Measurements from ENCODE around the gene PRKAR1B. TPM values are rescaled to one million over a fixed set of nuclear protein-coding genes. Genes with fewer than 3 reads are reported as not detected.

The PRKAR1B gene
- total RNA-seq, 1 experiment from 2014 or later, result 14.1 TPM

DNA sequence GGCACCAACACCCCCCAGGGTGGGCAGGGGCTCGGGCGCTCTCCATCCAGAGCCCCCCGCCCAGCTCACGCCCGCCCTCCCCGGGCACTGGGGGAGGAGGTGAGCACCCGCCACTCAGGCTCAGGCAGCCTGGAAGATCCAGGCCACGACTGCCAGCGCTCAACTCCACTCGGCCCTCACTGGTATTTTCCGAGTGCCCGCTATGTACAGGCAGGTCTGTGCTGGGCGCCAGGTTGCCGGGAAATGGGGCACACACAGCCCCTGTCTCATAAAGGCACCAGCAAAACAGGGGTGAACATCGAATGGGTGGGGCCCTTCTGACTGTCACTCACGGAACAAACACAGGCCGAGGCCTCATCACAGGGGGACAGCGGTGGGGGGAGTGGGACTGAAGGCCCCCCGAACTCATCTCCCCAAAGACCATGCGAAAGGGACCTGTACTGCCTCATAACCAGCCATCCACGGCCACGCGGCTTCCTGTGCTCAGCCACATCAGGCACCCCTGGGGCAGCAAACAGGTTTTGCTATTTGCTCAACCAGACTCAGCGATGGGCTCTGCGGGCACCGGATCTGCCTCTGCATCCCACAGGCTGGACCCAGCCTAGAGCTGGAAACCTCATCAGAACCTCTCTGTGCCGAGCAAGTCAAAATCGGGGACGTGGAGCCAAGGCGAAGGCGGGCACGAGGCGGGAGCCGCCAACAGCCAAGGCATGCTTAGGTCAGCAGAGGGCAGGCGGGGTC lies 99.2 kb downstream of the PRKAR1B start:
- H3K27ac ChIP-seq (ENCODE audit: low read depth, low read length), result no peak overlapping the region
- no peak overlapping the region for H3K9ac ChIP-seq (ENCODE audit: low read length)
- H3K79me2 ChIP-seq (ENCODE audit: insufficient read depth, low read length), result peaks cover 4% of the 10 kb centered on the region; the same call in 1 of the 2 replicates
- no peaks in the 10 kb centered on the region for H3K4me1 ChIP-seq (ENCODE audit: control insufficient read depth in 1 of 2, insufficient read depth in 2 of 2, low read length in 2 of 2)
- no peaks in the 10 kb centered on the region for H4K20me1 ChIP-seq (ENCODE audit: insufficient read depth)
- H3K9me2 ChIP-seq (ENCODE audit: insufficient read depth), result no peaks in the 10 kb centered on the region
- no TSS peak for BruUV-seq (replicated peaks)
- H3K9me3 ChIP-seq (ENCODE audit: control insufficient read depth in 1 of 2, insufficient read depth in 1 of 2, low read depth in 1 of 2, low read length in 2 of 2), result no peaks in the 10 kb centered on the region
- intact Hi-C loops (cut with micrococcal nuclease), result no loop called here
- no peaks in the 10 kb centered on the region for H3K36me3 ChIP-seq (ENCODE audit: control insufficient read depth in 1 of 2, insufficient read depth in 2 of 2, low read length in 2 of 2)
- POLR2A ChIA-PET, result no interaction called here
- H2AFZ ChIP-seq (ENCODE audit: low read depth, low read length, poor library complexity, severe bottlenecking), result no peak overlapping the region
- CTCF ChIA-PET, result no interaction called here
- no peak for DNase-seq (ENCODE audit: low read depth, low spot score)
- H3K4me3 ChIP-seq (replicated peaks in 1 of 2; ENCODE audit: low read depth in 1 of 2, low read length in 2 of 2), result no peak overlapping the region
- no peak for ATAC-seq
- no peak overlapping the region for H3K4me2 ChIP-seq (ENCODE audit: low read length)
- TF ChIP-seq ZFX (IDR thresholded peaks at IDR 0.05) (no peak), CEBPB (IDR thresholded peaks at IDR 0.05; ENCODE audit: low read depth) (no peak), SRF (IDR thresholded peaks at IDR 0.05; ENCODE audit: low read depth) (no peak), SIN3A (IDR thresholded peaks at IDR 0.05; ENCODE audit: low read depth) (no peak), RAD21 (IDR thresholded peaks at IDR 0.05; ENCODE audit: low read depth) (no peak), EGR1 (IDR thresholded peaks at IDR 0.05; ENCODE audit: low read depth) (no peak), SP1 (IDR thresholded peaks at IDR 0.05; ENCODE audit: low read depth) (no peak), YY1 (IDR thresholded peaks at IDR 0.05; ENCODE audit: extremely low read depth, insufficient replicate concordance, low read depth, low read length) (no peak), ZNF274 (IDR thresholded peaks at IDR 0.05; ENCODE audit: low read depth, low read length) (no peak), EZH2 (IDR thresholded peaks at IDR 0.05) (no peak), POLR2AphosphoS5 (IDR thresholded peaks at IDR 0.05; ENCODE audit: low read depth, low read length) (no peak), EZH2phosphoT487 (IDR thresholded peaks at IDR 0.05; ENCODE audit: borderline replicate concordance) (no peak), CBX3 (IDR thresholded peaks at IDR 0.05; ENCODE audit: low read depth) (no peak), JUND (IDR thresholded peaks at IDR 0.05) (no peak)
- TF ChIP-seq, protein P1, sequence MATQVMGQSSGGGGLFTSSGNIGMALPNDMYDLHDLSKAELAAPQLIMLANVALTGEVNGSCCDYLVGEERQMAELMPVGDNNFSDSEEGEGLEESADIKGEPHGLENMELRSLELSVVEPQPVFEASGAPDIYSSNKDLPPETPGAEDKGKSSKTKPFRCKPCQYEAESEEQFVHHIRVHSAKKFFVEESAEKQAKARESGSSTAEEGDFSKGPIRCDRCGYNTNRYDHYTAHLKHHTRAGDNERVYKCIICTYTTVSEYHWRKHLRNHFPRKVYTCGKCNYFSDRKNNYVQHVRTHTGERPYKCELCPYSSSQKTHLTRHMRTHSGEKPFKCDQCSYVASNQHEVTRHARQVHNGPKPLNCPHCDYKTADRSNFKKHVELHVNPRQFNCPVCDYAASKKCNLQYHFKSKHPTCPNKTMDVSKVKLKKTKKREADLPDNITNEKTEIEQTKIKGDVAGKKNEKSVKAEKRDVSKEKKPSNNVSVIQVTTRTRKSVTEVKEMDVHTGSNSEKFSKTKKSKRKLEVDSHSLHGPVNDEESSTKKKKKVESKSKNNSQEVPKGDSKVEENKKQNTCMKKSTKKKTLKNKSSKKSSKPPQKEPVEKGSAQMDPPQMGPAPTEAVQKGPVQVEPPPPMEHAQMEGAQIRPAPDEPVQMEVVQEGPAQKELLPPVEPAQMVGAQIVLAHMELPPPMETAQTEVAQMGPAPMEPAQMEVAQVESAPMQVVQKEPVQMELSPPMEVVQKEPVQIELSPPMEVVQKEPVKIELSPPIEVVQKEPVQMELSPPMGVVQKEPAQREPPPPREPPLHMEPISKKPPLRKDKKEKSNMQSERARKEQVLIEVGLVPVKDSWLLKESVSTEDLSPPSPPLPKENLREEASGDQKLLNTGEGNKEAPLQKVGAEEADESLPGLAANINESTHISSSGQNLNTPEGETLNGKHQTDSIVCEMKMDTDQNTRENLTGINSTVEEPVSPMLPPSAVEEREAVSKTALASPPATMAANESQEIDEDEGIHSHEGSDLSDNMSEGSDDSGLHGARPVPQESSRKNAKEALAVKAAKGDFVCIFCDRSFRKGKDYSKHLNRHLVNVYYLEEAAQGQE (IDR thresholded peaks at IDR 0.05; ENCODE audit: low read depth), result no peak
- TF ChIP-seq, protein P2, sequence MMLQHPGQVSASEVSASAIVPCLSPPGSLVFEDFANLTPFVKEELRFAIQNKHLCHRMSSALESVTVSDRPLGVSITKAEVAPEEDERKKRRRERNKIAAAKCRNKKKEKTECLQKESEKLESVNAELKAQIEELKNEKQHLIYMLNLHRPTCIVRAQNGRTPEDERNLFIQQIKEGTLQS (IDR thresholded peaks at IDR 0.05), result no peak
- TF ChIP-seq, protein P3, sequence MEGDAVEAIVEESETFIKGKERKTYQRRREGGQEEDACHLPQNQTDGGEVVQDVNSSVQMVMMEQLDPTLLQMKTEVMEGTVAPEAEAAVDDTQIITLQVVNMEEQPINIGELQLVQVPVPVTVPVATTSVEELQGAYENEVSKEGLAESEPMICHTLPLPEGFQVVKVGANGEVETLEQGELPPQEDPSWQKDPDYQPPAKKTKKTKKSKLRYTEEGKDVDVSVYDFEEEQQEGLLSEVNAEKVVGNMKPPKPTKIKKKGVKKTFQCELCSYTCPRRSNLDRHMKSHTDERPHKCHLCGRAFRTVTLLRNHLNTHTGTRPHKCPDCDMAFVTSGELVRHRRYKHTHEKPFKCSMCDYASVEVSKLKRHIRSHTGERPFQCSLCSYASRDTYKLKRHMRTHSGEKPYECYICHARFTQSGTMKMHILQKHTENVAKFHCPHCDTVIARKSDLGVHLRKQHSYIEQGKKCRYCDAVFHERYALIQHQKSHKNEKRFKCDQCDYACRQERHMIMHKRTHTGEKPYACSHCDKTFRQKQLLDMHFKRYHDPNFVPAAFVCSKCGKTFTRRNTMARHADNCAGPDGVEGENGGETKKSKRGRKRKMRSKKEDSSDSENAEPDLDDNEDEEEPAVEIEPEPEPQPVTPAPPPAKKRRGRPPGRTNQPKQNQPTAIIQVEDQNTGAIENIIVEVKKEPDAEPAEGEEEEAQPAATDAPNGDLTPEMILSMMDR (IDR thresholded peaks at IDR 0.05 in 2 of 3, conservative IDR thresholded peaks at IDR 0.05 in 1 of 3; ENCODE audit: borderline replicate concordance in 1 of 3, insufficient read depth in 1 of 3, low read depth in 2 of 3, low read length in 2 of 3), result no peak
- TF ChIP-seq, protein P4, sequence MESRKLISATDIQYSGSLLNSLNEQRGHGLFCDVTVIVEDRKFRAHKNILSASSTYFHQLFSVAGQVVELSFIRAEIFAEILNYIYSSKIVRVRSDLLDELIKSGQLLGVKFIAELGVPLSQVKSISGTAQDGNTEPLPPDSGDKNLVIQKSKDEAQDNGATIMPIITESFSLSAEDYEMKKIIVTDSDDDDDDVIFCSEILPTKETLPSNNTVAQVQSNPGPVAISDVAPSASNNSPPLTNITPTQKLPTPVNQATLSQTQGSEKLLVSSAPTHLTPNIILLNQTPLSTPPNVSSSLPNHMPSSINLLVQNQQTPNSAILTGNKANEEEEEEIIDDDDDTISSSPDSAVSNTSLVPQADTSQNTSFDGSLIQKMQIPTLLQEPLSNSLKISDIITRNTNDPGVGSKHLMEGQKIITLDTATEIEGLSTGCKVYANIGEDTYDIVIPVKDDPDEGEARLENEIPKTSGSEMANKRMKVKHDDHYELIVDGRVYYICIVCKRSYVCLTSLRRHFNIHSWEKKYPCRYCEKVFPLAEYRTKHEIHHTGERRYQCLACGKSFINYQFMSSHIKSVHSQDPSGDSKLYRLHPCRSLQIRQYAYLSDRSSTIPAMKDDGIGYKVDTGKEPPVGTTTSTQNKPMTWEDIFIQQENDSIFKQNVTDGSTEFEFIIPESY (IDR thresholded peaks at IDR 0.05; ENCODE audit: extremely low read depth, insufficient replicate concordance, low read length), result no peak
- RAD21 ChIA-PET (ENCODE audit: low non-redundant PET in 1 of 2, low total read pairs in 2 of 2, uncharacterized antibody in 2 of 2, unreplicated experiment in 2 of 2), result no interaction called here
- no peaks in the 10 kb centered on the region for H3K27me3 ChIP-seq (ENCODE audit: insufficient read depth, low read length)

Measured in HCT116 (cell line).